HCT116 (cell line): ENCODE data around the gene ANTXR2.

Experiments
- CTCF ChIP-seq, 3 experiments: fragments of 200-600 bp in 1 of 3; sonication (generic) in 1 of 3; IDR thresholded peaks in 2 of 3; conservative IDR thresholded peaks in 1 of 3; 2 replicates each; pipeline ENCODE4 v1.5.1; 2012 to 2017; ENCODE audit warnings: low read depth in 2 of 3, low read length in 2 of 3, antibody characterized with exemption in 1 of 3, borderline replicate concordance in 1 of 3, control low read depth in 1 of 3, mild to moderate bottlenecking in 1 of 3, mixed read lengths in 1 of 3, mixed run types in 1 of 3, moderate library complexity in 1 of 3; ENCODE audit not compliant: insufficient read depth in 1 of 3
- EZH2 ChIP-seq: fragments of 200-600 bp; sonication (generic); IDR thresholded peaks from 2 replicates; pipeline ENCODE4 v1.6.1; 2017; ENCODE audit warnings: antibody characterized with exemption, mixed run types
- POLR2A ChIP-seq: IDR thresholded peaks from 2 replicates; pipeline ENCODE4 v1.7.0; 2011; ENCODE audit warnings: borderline replicate concordance; ENCODE audit not compliant: insufficient read depth, insufficient read length; ENCODE audit errors: extremely low read depth
- POLR2AphosphoS5 ChIP-seq: IDR thresholded peaks from 2 replicates; pipeline ENCODE4 v1.6.1; 2011; ENCODE audit warnings: mild to moderate bottlenecking, low read depth, low read length, moderate library complexity
- SIN3A ChIP-seq: IDR thresholded peaks from 2 replicates; pipeline ENCODE4 v1.6.1; 2012; ENCODE audit warnings: low read depth

GRCh38 chr4:80016506-80016905, 56.5 kb downstream of the ANTXR2 start:
- TF ChIP-seq POLR2AphosphoS5, result no peak
- no peak for TF ChIP-seq POLR2A
- TF ChIP-seq CTCF (IDR thresholded peaks at IDR 0.05 in 2 of 3, conservative IDR thresholded peaks at IDR 0.05 in 1 of 3; ENCODE audit: borderline replicate concordance in 1 of 3, insufficient read depth in 1 of 3, low read depth in 2 of 3, low read length in 2 of 3), result no peak
- TF ChIP-seq SIN3A, result no peak
- TF ChIP-seq EZH2, result no peak
